Karpas-422 (cell line): ENCODE measurements around the gene KLHDC8A. TPM values are rescaled to one million over a fixed set of nuclear protein-coding genes. Genes with fewer than 3 reads are reported as not detected.
"Not testable (repeated sequence)": the region's sequence is repeated elsewhere in the genome, so short reads cannot be mapped to it uniquely, and the experiment has no call there.

Experiments
- DNase-seq: peaks from one replicate; pipeline ENCODE4 v3.0.0-alpha.2; 2015
- H2AFZ ChIP-seq: fragments of 200-600 bp; sonication (generic); 2 replicates; pipeline ENCODE4 v1.6.1; 2014; ENCODE audit warnings: antibody characterized with exemption, low read length, mixed read lengths
- H3K27ac ChIP-seq: fragments of 200-600 bp; sonication (generic); 2 replicates; pipeline ENCODE4 v1.5.1; 2014; ENCODE audit warnings: mild to moderate bottlenecking, low read length, moderate library complexity
- H3K27me3 ChIP-seq: fragments of 200-600 bp; sonication (generic); 2 replicates; pipeline ENCODE4 v1.6.1; 2014; ENCODE audit warnings: low read length, mixed read lengths
- H3K36me3 ChIP-seq: fragments of 200-600 bp; sonication (generic); 2 replicates; pipeline ENCODE4 v1.6.1; 2014; ENCODE audit warnings: low read length, mixed read lengths; ENCODE audit not compliant: insufficient read depth
- H3K4me1 ChIP-seq: fragments of 200-600 bp; sonication (generic); 2 replicates; pipeline ENCODE4 v1.6.1; 2014; ENCODE audit warnings: mild to moderate bottlenecking, low read length, mixed read lengths
- H3K4me2 ChIP-seq: fragments of 200-600 bp; sonication (generic); 2 replicates; pipeline ENCODE4 v1.6.1; 2014; ENCODE audit warnings: low read length, low read depth, mild to moderate bottlenecking; ENCODE audit not compliant: poor library complexity, severe bottlenecking
- H3K4me3 ChIP-seq: fragments of 200-600 bp; sonication (generic); 2 replicates; pipeline ENCODE4 v1.5.1; 2014; ENCODE audit warnings: mild to moderate bottlenecking, antibody characterized with exemption, low read length, mixed read lengths
- H3K79me2 ChIP-seq: fragments of 200-600 bp; sonication (generic); 2 replicates; pipeline ENCODE4 v1.6.1; 2014; ENCODE audit warnings: mild to moderate bottlenecking, low read length, mixed read lengths
- H3K9ac ChIP-seq: fragments of 200-600 bp; sonication (generic); 2 replicates; pipeline ENCODE4 v1.6.0; 2014; ENCODE audit warnings: low read length
- H3K9me2 ChIP-seq: fragments of 200-600 bp; sonication (generic), shearing (Covaris generic); replicated peaks from 2 replicates; pipeline ENCODE4 v1.6.0; 2014; ENCODE audit warnings: mild to moderate bottlenecking, low read length, moderate library complexity; ENCODE audit not compliant: insufficient read depth
- H3K9me3 ChIP-seq: fragments of 300-700, 200-600 bp; sonication (generic); 2 replicates; pipeline ENCODE4 v1.6.1; 2014; ENCODE audit warnings: low read length, mixed read lengths
- H4K20me1 ChIP-seq: fragments of 200-600 bp; sonication (generic); 2 replicates; pipeline ENCODE4 v1.6.1; 2014; ENCODE audit warnings: mild to moderate bottlenecking, antibody characterized with exemption, low read length, low read depth; ENCODE audit not compliant: insufficient read depth
- total RNA-seq: library from RNA; depleted of rRNA; stranded (reverse); fragments of >200 nt; shearing (Covaris generic); gene quantifications from 2 replicates; pipeline ENCODE4 v1.2.3, GENCODE V29; 2014; ENCODE audit warnings: low replicate concordance

Gene KLHDC8A
- total RNA-seq, 1 experiment from 2014 or later: not detected

DNA sequence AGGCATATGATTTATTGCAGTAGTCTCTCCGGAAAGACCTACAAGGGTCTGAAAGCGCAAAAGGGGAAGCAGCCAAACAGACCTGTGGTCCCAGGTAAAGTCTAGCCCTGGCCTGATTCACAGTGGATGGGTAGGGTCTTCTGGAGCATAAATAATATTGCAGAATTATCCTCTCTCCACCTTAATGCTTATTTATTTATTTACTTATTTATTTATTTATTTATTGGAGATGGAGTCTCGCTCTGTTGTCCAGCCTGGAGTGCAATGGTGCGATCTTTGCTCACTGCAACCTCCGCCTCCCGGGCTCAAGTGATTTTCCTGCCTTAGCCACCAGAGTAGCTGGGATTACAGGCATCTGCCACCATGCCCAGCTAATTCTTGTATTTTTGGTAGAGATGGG is 11.8 kb upstream of the KLHDC8A start:
- no peaks in the 10 kb centered on the region for H4K20me1 ChIP-seq
- H3K27ac ChIP-seq: no peak overlapping the region
- no peaks in the 10 kb centered on the region for H3K79me2 ChIP-seq
- no peaks in the 10 kb centered on the region for H3K9me2 ChIP-seq
- no peak for DNase-seq
- H3K4me2 ChIP-seq: no peak overlapping the region
- no peak overlapping the region for H3K9ac ChIP-seq
- H3K4me1 ChIP-seq: no peaks in the 10 kb centered on the region
- no peaks in the 10 kb centered on the region for H3K27me3 ChIP-seq
- H3K9me3 ChIP-seq: no peaks in the 10 kb centered on the region
- no peak overlapping the region for H3K4me3 ChIP-seq
- H2AFZ ChIP-seq: no peak overlapping the region
- no peaks in the 10 kb centered on the region for H3K36me3 ChIP-seq

DNA sequence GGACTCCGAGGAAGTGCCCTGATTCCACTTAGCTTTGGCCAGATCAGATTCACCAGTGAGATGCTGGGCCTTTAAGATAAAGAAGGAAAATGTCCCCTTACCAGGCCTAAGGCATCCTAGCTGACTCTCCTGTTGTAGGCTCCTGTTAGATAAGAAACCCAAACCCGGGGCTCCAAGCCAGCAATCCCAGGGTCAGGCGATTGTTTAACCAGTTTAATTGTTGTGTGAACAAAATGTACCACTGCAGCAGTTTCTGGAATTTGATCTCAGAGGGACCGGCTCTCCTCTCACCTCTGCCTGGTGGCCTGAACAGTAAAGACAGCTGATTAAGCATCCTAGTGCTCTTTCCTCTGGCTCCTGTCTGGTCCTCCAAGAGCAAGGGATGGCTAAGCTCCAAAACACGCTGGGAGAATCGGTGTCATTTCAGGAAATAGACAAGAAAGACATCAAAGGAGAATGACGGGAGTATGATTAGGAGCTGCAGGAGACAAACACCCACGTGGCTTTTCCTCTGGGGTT is 9.3 kb upstream of the KLHDC8A start:
- H3K36me3 ChIP-seq: no peaks in the 10 kb centered on the region
- H3K9ac ChIP-seq: no peak overlapping the region
- no peak overlapping the region for H3K4me3 ChIP-seq
- DNase-seq: no peak
- no peaks in the 10 kb centered on the region for H3K4me1 ChIP-seq
- H3K9me2 ChIP-seq: no peaks in the 10 kb centered on the region
- H3K79me2 ChIP-seq: no peaks in the 10 kb centered on the region
- H3K27ac ChIP-seq: no peak overlapping the region
- no peaks in the 10 kb centered on the region for H3K9me3 ChIP-seq
- no peak overlapping the region for H3K4me2 ChIP-seq
- no peaks in the 10 kb centered on the region for H3K27me3 ChIP-seq
- no peaks in the 10 kb centered on the region for H4K20me1 ChIP-seq
- no peak overlapping the region for H2AFZ ChIP-seq

DNA sequence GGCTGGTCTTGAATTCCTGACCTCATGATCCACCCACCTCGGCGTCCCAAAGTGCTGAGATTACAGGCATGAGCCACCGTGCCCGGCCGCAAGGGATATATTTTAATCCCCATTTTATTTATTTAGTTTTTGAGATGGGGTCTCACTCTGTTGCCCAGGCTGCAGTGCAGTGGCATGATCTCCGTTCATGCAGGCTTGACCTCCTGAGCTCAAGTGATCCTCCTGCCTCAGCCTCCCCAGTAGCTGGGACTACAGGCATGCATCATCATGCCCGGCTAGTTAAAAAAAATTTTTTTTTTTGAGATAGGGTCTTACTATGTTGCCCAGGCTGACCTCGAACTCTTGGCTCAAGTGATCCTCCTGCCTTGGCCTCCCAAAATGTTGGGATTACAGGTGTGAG is 8.4 kb upstream of the KLHDC8A start:
- H3K4me3 ChIP-seq, H3K9me3 ChIP-seq, H3K9ac ChIP-seq, H3K79me2 ChIP-seq, DNase-seq, H3K9me2 ChIP-seq, H4K20me1 ChIP-seq, H3K4me1 ChIP-seq, H3K4me2 ChIP-seq, H2AFZ ChIP-seq, H3K27ac ChIP-seq, H3K27me3 ChIP-seq, H3K36me3 ChIP-seq: not testable (repeated sequence)

DNA sequence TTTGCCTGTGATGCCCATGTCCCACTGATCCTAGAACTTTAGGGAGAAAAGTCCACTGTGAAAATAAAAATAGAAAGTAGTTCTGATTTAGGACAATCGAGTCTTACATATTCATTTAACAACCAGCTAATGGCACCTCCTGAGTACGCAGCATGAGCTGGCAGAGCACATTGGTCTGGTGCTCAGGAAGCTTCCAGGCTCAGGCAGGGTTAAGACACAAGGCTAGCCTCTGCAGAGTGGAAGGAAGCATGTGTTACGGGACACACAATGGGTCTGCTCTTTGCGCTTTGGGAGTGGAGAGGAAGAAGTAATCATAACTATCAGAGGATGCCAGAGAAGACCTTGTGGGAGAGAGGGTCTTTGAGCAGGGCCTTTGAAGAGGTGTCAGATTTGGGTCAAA is 4.2 kb upstream of the KLHDC8A start:
- Histone ChIP-seq H3K9me3 (no peaks in the 10 kb centered on the region), H4K20me1 (no peaks in the 10 kb centered on the region), H3K9me2 (no peaks in the 10 kb centered on the region), H3K27ac (no peak overlapping the region), H3K79me2 (no peaks in the 10 kb centered on the region), H3K4me3 (no peak overlapping the region), H3K36me3 (no peaks in the 10 kb centered on the region), H2AFZ (no peak overlapping the region), H3K27me3 (no peaks in the 10 kb centered on the region), H3K9ac (no peak overlapping the region), H3K4me1 (no peaks in the 10 kb centered on the region), H3K4me2 (no peak overlapping the region)
- DNase-seq: no peak

DNA sequence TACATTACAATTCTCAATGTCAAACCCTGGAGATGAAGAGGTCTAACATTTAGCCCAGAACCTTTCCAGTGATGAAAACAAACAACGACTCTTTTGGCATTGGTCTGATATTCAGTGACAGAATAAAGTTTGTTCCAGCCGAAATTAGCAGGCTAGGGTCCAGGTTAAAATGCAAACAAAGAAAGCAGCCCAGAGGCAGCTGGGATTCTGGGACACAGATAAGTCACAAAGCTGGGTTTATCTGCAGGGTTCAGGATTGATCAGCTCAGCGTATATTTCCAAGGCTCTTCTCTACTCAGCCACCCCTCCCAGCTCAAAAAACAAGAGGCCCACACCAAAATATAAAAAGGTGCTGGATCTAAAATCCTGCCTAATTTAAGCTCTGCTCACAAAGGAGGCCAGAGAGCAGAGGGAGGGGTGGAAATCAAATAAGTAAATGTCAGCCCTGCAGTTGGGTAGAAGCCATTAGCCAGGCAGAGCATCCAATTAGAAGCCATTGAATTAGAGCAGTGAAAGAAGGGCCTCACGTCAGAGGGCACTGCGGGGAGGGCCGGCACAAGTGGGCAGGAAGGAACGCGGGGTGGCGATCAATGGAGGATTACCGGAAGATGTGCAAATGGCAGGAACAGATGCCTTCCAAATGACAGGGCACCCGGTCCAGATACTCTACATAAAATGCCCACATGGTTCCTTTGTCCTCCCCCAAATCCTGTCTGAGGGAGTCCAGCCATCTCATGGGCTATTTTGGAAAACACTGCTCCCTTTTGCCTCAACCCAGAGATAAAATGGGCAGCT is 3.2 kb upstream of the KLHDC8A start:
- no peak overlapping the region for H3K27ac ChIP-seq
- H3K27me3 ChIP-seq: no peaks in the 10 kb centered on the region
- H3K4me2 ChIP-seq: no peak overlapping the region
- no peaks in the 10 kb centered on the region for H3K4me1 ChIP-seq
- no peaks in the 10 kb centered on the region for H3K79me2 ChIP-seq
- H3K36me3 ChIP-seq: no peaks in the 10 kb centered on the region
- no peaks in the 10 kb centered on the region for H3K9me2 ChIP-seq
- DNase-seq: no peak
- H3K9me3 ChIP-seq: no peaks in the 10 kb centered on the region
- no peak overlapping the region for H3K9ac ChIP-seq
- H4K20me1 ChIP-seq: no peaks in the 10 kb centered on the region
- H3K4me3 ChIP-seq: no peak overlapping the region
- H2AFZ ChIP-seq: no peak overlapping the region

DNA sequence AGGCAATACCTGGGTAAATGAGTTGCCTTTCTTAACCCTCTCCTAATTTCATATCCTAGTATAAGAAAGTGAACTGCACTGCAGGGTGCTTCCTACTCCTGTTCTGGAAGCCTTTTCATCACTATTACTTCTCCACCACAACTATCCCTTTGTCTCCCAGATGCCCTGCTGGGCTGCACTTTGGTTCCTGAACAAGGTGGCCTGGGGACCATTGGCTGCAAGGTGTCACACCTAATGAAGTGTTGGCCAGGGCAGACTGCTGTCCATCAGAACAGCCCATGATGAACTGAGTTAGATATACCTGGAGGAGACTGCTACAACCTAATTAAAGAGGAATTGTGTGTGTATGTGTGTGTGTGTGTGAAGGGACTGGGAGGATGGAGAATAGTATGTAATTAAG is 1.9 kb upstream of the KLHDC8A start:
- H2AFZ ChIP-seq: no peak overlapping the region
- H3K9me3 ChIP-seq: no peaks in the 10 kb centered on the region
- H3K27me3 ChIP-seq: no peaks in the 10 kb centered on the region
- no peaks in the 10 kb centered on the region for H3K36me3 ChIP-seq
- H3K79me2 ChIP-seq: no peaks in the 10 kb centered on the region
- no peaks in the 10 kb centered on the region for H3K9me2 ChIP-seq
- H3K27ac ChIP-seq: no peak overlapping the region
- no peak overlapping the region for H3K4me3 ChIP-seq
- H3K4me1 ChIP-seq: no peaks in the 10 kb centered on the region
- no peaks in the 10 kb centered on the region for H4K20me1 ChIP-seq
- H3K9ac ChIP-seq: no peak overlapping the region
- H3K4me2 ChIP-seq: no peak overlapping the region
- no peak for DNase-seq

DNA sequence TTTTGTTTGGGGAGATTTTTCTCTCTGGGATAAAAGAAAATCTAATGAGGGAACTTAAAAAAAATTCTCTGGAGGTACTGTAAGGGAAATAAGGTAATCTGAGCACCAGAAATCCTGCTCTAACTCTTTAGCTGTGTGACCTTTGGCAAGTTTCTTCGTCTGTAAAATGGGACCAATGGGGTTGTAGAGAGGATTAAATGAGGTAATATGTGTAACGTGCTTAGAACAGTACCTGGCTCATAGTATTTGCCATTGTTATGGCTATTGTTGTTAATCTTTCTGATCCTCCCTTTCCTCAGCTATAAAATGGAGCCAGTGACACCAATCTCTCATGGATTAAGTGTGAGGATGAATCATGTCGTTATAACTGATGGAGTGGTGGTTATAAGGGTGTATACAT is 845 bp upstream of the KLHDC8A start:
- no peaks in the 10 kb centered on the region for H3K27me3 ChIP-seq
- no peak overlapping the region for H3K4me2 ChIP-seq
- no peaks in the 10 kb centered on the region for H3K36me3 ChIP-seq
- H3K27ac ChIP-seq: no peak overlapping the region
- H3K9me3 ChIP-seq: no peaks in the 10 kb centered on the region
- no peaks in the 10 kb centered on the region for H3K4me1 ChIP-seq
- no peaks in the 10 kb centered on the region for H4K20me1 ChIP-seq
- no peaks in the 10 kb centered on the region for H3K79me2 ChIP-seq
- no peak overlapping the region for H2AFZ ChIP-seq
- no peak for DNase-seq
- no peak overlapping the region for H3K4me3 ChIP-seq
- no peaks in the 10 kb centered on the region for H3K9me2 ChIP-seq
- no peak overlapping the region for H3K9ac ChIP-seq

DNA sequence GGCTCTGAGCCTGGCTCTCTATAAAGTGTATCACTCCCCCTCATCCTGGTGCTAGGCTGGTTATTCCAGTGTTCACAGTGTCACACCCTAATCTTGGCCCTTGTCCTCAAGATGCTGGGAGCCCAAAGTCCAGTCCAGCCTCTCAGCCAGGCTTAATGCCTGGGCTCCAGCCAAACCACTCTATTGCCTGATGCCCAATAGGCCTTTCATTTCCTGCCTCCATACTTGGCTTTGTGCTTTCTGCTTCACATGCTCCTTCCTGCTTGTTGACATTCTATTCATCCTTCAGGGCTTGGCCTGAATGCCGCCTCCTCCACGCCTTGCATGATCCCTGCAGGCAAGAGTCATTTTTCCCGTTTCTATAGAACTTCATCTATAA is 1.7 kb downstream of the KLHDC8A start:
- Histone ChIP-seq H3K79me2 (no peaks in the 10 kb centered on the region), H3K4me2 (no peak overlapping the region), H3K27ac (no peak overlapping the region), H3K36me3 (no peaks in the 10 kb centered on the region), H3K27me3 (no peaks in the 10 kb centered on the region), H3K4me1 (no peaks in the 10 kb centered on the region; the same call in 1 of the 2 replicates), H3K4me3 (no peak overlapping the region), H3K9me3 (no peaks in the 10 kb centered on the region), H3K9me2 (no peaks in the 10 kb centered on the region), H4K20me1 (no peaks in the 10 kb centered on the region), H2AFZ (no peak overlapping the region), H3K9ac (no peak overlapping the region)
- DNase-seq: no peak
